ENCODE results near the gene LRRTM4.

The LRRTM4 gene

GRCh38 chr2:77397763-77398162 lies 124.4 kb downstream of the LRRTM4 start:
- H3K4me3 ChIP-seq (ENCODE audit: low read length) = no peak overlapping the region
- TF ChIP-seq CTCF (IDR thresholded peaks at IDR 0.05; ENCODE audit: insufficient read depth, low read depth, low read length, missing control alignments) = no peak
- peak; percentile 29 for DNase-seq (ENCODE audit: low read depth)

GRCh38 chr2:77395011-77395410 lies 127.2 kb downstream of the LRRTM4 start:
- TF ChIP-seq CTCF (IDR thresholded peaks at IDR 0.05; ENCODE audit: insufficient read depth, low read depth, low read length, missing control alignments) = no peak
- H3K4me3 ChIP-seq (ENCODE audit: low read length) = no peak overlapping the region
- no peak for DNase-seq (ENCODE audit: low read depth)

- no peak for TF ChIP-seq CTCF (IDR thresholded peaks at IDR 0.05; ENCODE audit: insufficient read depth, low read depth, low read length, missing control alignments)
- no peak overlapping the region for H3K4me3 ChIP-seq (ENCODE audit: low read length)
- DNase-seq (ENCODE audit: low read depth) = no peak
These were observed 131.1 kb downstream of the LRRTM4 start for GRCh38 chr2:77391119-77391518.

GRCh38 chr2:77387324-77387723 lies 134.9 kb downstream of the LRRTM4 start:
- DNase-seq (ENCODE audit: low read depth) = no peak
- no peak for TF ChIP-seq CTCF (IDR thresholded peaks at IDR 0.05; ENCODE audit: insufficient read depth, low read depth, low read length, missing control alignments)
- H3K4me3 ChIP-seq (ENCODE audit: low read length) = no peak overlapping the region

- no peak overlapping the region for H3K4me3 ChIP-seq (ENCODE audit: low read length)
- no peak for TF ChIP-seq CTCF (IDR thresholded peaks at IDR 0.05; ENCODE audit: insufficient read depth, low read depth, low read length, missing control alignments)
- DNase-seq (ENCODE audit: low read depth) = no peak
These were observed 149.5 kb downstream of the LRRTM4 start for GRCh38 chr2:77372636-77373035.

- H3K4me3 ChIP-seq (ENCODE audit: low read length) = no peak overlapping the region
- no peak for TF ChIP-seq CTCF (IDR thresholded peaks at IDR 0.05; ENCODE audit: insufficient read depth, low read depth, low read length, missing control alignments)
- no peak for DNase-seq (ENCODE audit: low read depth)
These were observed 151.7 kb downstream of the LRRTM4 start for GRCh38 chr2:77370511-77370910.

GRCh38 chr2:77363277-77363676 lies 158.9 kb downstream of the LRRTM4 start:
- H3K4me3 ChIP-seq (ENCODE audit: low read length) = no peak overlapping the region
- TF ChIP-seq CTCF (IDR thresholded peaks at IDR 0.05; ENCODE audit: insufficient read depth, low read depth, low read length, missing control alignments) = no peak
- no peak for DNase-seq (ENCODE audit: low read depth)

All from epithelial cell of esophagus (primary cell).